ENCODE data around the gene GALNT2. TPM values are rescaled to one million over a fixed set of nuclear protein-coding genes. Genes with fewer than 3 reads are reported as not detected.

Gene GALNT2
- total and polyA plus RNA-seq, 2 experiments from 2014 or later = 96.7 to 143 TPM

GRCh38 chr1:230210981-230211336 lies 143.9 kb downstream of the GALNT2 start:
- Histone ChIP-seq H3K4me3 (no peak overlapping the region), H3K4me1 (ENCODE audit: insufficient read depth) (peaks cover 27% of the 10 kb centered on the region), H3K27me3 (no peaks in the 10 kb centered on the region), H2AFZ (no peak overlapping the region), H3K79me2 (peaks cover 25% of the 10 kb centered on the region), H4K20me1 (ENCODE audit: insufficient read depth, poor library complexity, severe bottlenecking) (no peaks in the 10 kb centered on the region), H3K36me3 (replicated peaks; ENCODE audit: insufficient read depth, low read depth) (no peaks in the 10 kb centered on the region), H3K27ac (peak overlapping the region; percentile 35), H3K9me3 (ENCODE audit: low read depth) (no peaks in the 10 kb centered on the region), H3K4me2 (peak overlapping the region; percentile 14), H3K9me2 (replicated peaks; ENCODE audit: insufficient read depth) (no peaks in the 10 kb centered on the region)
- no peak for DNase-seq (ENCODE audit: low spot score)
- 77% methylated on average over 13 of the region's 13 CpGs for WGBS (ENCODE audit: low lambda C conversion rate, missing lambda C conversion rate)
- TF ChIP-seq EZH2 (IDR thresholded peaks at IDR 0.05; ENCODE audit: borderline replicate concordance) (no peak), EZH2phosphoT487 (IDR thresholded peaks at IDR 0.05; ENCODE audit: low read depth, severe bottlenecking, unreplicated experiment) (no peak)
- TF ChIP-seq, protein P1, sequence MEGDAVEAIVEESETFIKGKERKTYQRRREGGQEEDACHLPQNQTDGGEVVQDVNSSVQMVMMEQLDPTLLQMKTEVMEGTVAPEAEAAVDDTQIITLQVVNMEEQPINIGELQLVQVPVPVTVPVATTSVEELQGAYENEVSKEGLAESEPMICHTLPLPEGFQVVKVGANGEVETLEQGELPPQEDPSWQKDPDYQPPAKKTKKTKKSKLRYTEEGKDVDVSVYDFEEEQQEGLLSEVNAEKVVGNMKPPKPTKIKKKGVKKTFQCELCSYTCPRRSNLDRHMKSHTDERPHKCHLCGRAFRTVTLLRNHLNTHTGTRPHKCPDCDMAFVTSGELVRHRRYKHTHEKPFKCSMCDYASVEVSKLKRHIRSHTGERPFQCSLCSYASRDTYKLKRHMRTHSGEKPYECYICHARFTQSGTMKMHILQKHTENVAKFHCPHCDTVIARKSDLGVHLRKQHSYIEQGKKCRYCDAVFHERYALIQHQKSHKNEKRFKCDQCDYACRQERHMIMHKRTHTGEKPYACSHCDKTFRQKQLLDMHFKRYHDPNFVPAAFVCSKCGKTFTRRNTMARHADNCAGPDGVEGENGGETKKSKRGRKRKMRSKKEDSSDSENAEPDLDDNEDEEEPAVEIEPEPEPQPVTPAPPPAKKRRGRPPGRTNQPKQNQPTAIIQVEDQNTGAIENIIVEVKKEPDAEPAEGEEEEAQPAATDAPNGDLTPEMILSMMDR (IDR thresholded peaks at IDR 0.05; ENCODE audit: poor library complexity) = no peak

DNA sequence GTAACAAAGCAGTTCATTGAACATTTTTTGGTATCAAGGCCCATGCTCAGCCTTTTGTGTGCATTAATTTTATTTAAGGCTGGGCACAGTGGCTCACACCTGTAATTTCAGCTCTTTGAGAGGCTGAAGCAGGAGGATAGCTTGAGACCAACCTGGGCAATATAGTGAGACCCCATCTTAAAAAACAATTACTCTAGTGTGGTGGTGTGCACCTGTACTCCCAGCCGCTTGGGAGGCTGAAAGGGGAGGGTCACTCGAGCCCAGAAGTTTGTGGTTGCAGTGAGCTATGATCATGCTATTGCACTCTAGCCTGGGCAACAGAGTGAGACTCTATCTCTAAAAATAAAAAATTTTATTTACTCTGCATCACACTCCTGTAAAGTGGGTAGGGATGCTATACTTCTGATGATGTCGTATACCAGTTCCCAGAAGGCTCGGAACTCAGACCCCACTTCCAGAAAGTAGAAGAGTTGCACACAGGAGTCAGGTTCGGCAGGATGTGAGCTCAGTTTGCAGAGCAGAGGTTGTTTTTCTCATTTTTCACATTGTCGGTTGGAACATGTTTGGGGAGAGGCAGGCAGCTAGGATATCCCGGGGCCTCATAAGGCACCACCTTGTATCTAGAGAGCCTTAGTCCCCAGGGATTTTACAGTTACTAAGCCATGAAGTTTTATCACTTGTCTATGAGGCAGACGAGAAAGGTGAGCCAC lies 144.6 kb downstream of the GALNT2 start:
- Histone ChIP-seq H3K36me3 (replicated peaks; ENCODE audit: insufficient read depth, low read depth) (no peaks in the 10 kb centered on the region), H3K4me2 (peak overlapping the region; percentile 14), H3K9me3 (ENCODE audit: low read depth) (no peaks in the 10 kb centered on the region), H4K20me1 (ENCODE audit: insufficient read depth, poor library complexity, severe bottlenecking) (no peaks in the 10 kb centered on the region), H3K4me1 (ENCODE audit: insufficient read depth) (peaks cover 28% of the 10 kb centered on the region), H2AFZ (no peak overlapping the region), H3K4me3 (no peak overlapping the region), H3K27me3 (no peaks in the 10 kb centered on the region), H3K27ac (no peak overlapping the region), H3K79me2 (peaks cover 25% of the 10 kb centered on the region), H3K9me2 (replicated peaks; ENCODE audit: insufficient read depth) (no peaks in the 10 kb centered on the region)
- WGBS (ENCODE audit: low lambda C conversion rate, missing lambda C conversion rate) = 91% methylated on average over 8 of the region's 8 CpGs
- no peak for TF ChIP-seq EZH2 (IDR thresholded peaks at IDR 0.05; ENCODE audit: borderline replicate concordance)
- no peak for TF ChIP-seq EZH2phosphoT487 (IDR thresholded peaks at IDR 0.05; ENCODE audit: low read depth, severe bottlenecking, unreplicated experiment)
- TF ChIP-seq, protein P1 (IDR thresholded peaks at IDR 0.05; ENCODE audit: poor library complexity) = no peak
- DNase-seq (ENCODE audit: low spot score) = no peak

DNA sequence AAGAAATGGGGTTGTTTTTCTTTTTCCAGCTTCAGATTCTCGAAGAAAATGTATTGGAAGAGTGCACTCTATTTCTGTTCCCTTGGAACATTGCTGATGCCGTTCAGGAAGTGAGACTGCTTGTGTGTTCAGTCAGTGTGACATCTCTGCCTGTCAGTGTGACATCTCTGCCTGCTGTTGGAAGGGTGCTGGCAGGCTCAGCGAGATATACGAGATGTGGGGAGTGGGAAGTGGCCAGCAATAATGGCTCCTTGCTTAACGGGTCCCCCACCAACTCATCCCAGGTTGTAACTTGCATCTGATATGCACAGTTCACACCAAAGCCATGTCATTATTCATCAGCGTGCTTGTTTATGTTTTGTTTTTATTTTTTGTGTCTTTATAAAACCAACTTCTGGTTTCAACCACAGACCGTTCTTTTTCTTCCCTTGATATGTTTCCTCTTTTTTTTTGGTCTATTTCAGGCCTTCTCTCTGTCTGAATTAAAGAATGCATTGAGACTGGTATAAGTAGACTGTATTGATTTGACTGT lies 145.4 kb downstream of the GALNT2 start:
- Histone ChIP-seq H3K27ac (no peak overlapping the region), H3K27me3 (no peaks in the 10 kb centered on the region), H3K79me2 (peaks cover 25% of the 10 kb centered on the region), H3K4me3 (no peak overlapping the region), H2AFZ (no peak overlapping the region), H3K4me1 (ENCODE audit: insufficient read depth) (peaks cover 28% of the 10 kb centered on the region), H4K20me1 (ENCODE audit: insufficient read depth, poor library complexity, severe bottlenecking) (no peaks in the 10 kb centered on the region), H3K9me2 (replicated peaks; ENCODE audit: insufficient read depth) (no peaks in the 10 kb centered on the region), H3K4me2 (no peak overlapping the region), H3K9me3 (ENCODE audit: low read depth) (no peaks in the 10 kb centered on the region), H3K36me3 (replicated peaks; ENCODE audit: insufficient read depth, low read depth) (no peaks in the 10 kb centered on the region)
- no peak for DNase-seq (ENCODE audit: low spot score)
- WGBS (ENCODE audit: low lambda C conversion rate, missing lambda C conversion rate) = 81% methylated on average over 7 of the region's 7 CpGs
- TF ChIP-seq EZH2phosphoT487 (IDR thresholded peaks at IDR 0.05; ENCODE audit: low read depth, severe bottlenecking, unreplicated experiment) = no peak
- TF ChIP-seq EZH2 (IDR thresholded peaks at IDR 0.05; ENCODE audit: borderline replicate concordance) = no peak
- TF ChIP-seq, protein P1 (IDR thresholded peaks at IDR 0.05; ENCODE audit: poor library complexity) = no peak
